ENCODE results near the gene MARK1. TPM values are rescaled to one million over a fixed set of nuclear protein-coding genes. Genes with fewer than 3 reads are reported as not detected.

Gene MARK1
- total and polyA plus RNA-seq, 2 of the 13 experiments (the other 11 are each of a cell fraction or from before 2014, with no cell fraction given): not detected

DNA sequence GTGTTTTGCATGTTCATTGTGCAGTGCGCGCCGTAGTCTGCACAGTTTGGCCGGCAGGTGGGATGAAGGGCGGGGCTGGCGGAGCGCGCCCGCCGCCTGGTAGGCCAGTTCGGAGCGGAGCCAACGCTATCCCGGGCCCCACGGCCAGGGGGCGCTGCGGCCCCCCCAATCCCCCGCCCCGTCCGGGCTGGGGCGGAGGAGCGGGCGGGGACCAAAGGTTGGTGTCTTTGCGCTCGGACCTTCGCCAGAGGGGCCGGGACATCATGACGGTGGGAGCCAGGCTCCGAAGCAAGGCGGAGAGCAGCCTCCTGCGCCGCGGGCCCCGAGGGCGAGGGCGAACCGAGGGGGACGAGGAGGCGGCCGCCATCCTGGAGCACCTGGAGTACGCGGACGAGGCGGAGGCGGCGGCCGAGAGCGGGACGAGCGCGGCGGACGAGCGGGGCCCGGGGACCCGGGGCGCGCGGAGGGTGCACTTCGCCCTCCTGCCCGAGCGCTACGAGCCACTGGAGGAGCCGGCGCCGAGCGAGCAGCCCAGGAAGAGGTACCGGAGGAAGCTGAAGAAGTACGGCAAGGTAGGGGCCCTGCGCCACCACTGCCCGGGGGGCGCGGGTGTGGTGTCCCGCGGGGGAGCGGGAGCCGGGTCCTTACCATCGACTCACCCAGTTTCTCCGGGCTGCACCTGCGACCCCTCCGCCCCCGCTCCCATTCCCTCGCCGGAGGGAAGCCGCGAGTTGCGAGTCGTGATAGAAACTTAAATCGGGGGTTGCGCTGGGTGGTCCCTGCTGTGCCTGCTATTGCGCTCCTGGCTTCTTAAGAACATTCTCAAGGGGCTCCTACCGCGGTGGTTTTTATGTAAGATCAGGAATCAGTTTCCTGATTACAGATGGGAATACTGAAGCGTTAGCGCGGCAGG, 162.5 kb downstream of the MARK1 start, which contains the start of gene C1orf115 (continued):
- TF ChIP-seq, protein P1, sequence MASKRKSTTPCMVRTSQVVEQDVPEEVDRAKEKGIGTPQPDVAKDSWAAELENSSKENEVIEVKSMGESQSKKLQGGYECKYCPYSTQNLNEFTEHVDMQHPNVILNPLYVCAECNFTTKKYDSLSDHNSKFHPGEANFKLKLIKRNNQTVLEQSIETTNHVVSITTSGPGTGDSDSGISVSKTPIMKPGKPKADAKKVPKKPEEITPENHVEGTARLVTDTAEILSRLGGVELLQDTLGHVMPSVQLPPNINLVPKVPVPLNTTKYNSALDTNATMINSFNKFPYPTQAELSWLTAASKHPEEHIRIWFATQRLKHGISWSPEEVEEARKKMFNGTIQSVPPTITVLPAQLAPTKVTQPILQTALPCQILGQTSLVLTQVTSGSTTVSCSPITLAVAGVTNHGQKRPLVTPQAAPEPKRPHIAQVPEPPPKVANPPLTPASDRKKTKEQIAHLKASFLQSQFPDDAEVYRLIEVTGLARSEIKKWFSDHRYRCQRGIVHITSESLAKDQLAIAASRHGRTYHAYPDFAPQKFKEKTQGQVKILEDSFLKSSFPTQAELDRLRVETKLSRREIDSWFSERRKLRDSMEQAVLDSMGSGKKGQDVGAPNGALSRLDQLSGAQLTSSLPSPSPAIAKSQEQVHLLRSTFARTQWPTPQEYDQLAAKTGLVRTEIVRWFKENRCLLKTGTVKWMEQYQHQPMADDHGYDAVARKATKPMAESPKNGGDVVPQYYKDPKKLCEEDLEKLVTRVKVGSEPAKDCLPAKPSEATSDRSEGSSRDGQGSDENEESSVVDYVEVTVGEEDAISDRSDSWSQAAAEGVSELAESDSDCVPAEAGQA (IDR thresholded peaks at IDR 0.05; ENCODE audit: low read depth): no peak
- TF ChIP-seq, protein P1 (CRISPR knock-in tag; IDR thresholded peaks at IDR 0.05; ENCODE audit: borderline replicate concordance): 0 out of 2 replicates have a peak, but pooled peaks have one; percentile 37
- TF ChIP-seq, protein P2, sequence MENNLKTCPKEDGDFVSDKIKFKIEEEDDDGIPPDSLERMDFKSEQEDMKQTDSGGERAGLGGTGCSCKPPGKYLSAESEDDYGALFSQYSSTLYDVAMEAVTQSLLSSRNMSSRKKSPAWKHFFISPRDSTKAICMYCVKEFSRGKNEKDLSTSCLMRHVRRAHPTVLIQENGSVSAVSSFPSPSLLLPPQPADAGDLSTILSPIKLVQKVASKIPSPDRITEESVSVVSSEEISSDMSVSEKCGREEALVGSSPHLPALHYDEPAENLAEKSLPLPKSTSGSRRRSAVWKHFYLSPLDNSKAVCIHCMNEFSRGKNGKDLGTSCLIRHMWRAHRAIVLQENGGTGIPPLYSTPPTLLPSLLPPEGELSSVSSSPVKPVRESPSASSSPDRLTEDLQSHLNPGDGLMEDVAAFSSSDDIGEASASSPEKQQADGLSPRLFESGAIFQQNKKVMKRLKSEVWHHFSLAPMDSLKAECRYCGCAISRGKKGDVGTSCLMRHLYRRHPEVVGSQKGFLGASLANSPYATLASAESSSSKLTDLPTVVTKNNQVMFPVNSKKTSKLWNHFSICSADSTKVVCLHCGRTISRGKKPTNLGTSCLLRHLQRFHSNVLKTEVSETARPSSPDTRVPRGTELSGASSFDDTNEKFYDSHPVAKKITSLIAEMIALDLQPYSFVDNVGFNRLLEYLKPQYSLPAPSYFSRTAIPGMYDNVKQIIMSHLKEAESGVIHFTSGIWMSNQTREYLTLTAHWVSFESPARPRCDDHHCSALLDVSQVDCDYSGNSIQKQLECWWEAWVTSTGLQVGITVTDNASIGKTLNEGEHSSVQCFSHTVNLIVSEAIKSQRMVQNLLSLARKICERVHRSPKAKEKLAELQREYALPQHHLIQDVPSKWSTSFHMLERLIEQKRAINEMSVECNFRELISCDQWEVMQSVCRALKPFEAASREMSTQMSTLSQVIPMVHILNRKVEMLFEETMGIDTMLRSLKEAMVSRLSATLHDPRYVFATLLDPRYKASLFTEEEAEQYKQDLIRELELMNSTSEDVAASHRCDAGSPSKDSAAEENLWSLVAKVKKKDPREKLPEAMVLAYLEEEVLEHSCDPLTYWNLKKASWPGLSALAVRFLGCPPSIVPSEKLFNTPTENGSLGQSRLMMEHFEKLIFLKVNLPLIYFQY (CRISPR knock-in tag; IDR thresholded peaks at IDR 0.05; ENCODE audit: borderline replicate concordance): peak; percentile 82; the same call in 1 of the 2 replicates
- TF ChIP-seq U2AF2 (IDR thresholded peaks at IDR 0.05; ENCODE audit: low read depth, low read length) (no peak), PLRG1 (conservative IDR thresholded peaks at IDR 0.05) (no peak), PHF5A (CRISPR knock-in tag; IDR thresholded peaks at IDR 0.05; ENCODE audit: low read depth, unreplicated experiment) (peak; percentile 55), MED1 (CRISPR knock-in tag; IDR thresholded peaks at IDR 0.05) (peak; percentile 68; the same call in 1 of the 2 replicates), RAD21 (CRISPR knock-in tag; IDR thresholded peaks at IDR 0.05) (peak; percentile 96), HMG20A (CRISPR knock-in tag; IDR thresholded peaks at IDR 0.05; ENCODE audit: borderline replicate concordance) (no peak), ZNF251 (CRISPR knock-in tag; IDR thresholded peaks at IDR 0.05) (no peak), TEAD2 (CRISPR knock-in tag; IDR thresholded peaks at IDR 0.05) (no peak), ZNF136 (CRISPR knock-in tag; IDR thresholded peaks at IDR 0.05; ENCODE audit: low read depth) (no peak), ZFP90 (CRISPR knock-in tag; IDR thresholded peaks at IDR 0.05; ENCODE audit: borderline replicate concordance) (no peak), REPIN1 (CRISPR knock-in tag; IDR thresholded peaks at IDR 0.05; ENCODE audit: borderline replicate concordance, low read depth) (peak; percentile 76; the same call in 1 of the 2 replicates), ADNP (CRISPR knock-in tag; IDR thresholded peaks at IDR 0.05) (0 out of 2 replicates have a peak, but pooled peaks have one; percentile 46), WIZ (CRISPR knock-in tag; IDR thresholded peaks at IDR 0.05) (peak; percentile 60; the same call in 1 of the 2 replicates)
- TF ChIP-seq, protein P3, sequence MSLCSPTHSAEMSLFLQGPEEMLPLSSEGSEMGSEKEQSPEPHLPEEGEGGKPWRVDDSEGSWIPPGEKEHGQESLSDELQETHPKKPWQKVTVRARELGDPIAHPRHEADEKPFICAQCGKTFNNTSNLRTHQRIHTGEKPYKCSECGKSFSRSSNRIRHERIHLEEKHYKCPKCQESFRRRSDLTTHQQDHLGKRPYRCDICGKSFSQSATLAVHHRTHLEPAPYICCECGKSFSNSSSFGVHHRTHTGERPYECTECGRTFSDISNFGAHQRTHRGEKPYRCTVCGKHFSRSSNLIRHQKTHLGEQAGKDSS (CRISPR knock-in tag; IDR thresholded peaks at IDR 0.05; ENCODE audit: borderline replicate concordance, low read depth): peak; percentile 87; the same call in 1 of the 2 replicates
- TF ChIP-seq, protein P4, sequence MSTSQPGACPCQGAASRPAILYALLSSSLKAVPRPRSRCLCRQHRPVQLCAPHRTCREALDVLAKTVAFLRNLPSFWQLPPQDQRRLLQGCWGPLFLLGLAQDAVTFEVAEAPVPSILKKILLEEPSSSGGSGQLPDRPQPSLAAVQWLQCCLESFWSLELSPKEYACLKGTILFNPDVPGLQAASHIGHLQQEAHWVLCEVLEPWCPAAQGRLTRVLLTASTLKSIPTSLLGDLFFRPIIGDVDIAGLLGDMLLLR (CRISPR knock-in tag; IDR thresholded peaks at IDR 0.05): peak; percentile 84; the same call in 1 of the 2 replicates
